ENCODE data around the gene PLEKHA5. TPM values are rescaled to one million over a fixed set of nuclear protein-coding genes. Genes with fewer than 3 reads are reported as not detected.
"Not testable (repeated sequence)": the region's sequence is repeated elsewhere in the genome, so short reads cannot be mapped to it uniquely, and the experiment has no call there.

Gene PLEKHA5
- total RNA-seq, 1 donor from 2014 or later = 60.8 TPM

- no peaks in the 10 kb centered on the region for H3K36me3 ChIP-seq
- TF ChIP-seq, protein P1, sequence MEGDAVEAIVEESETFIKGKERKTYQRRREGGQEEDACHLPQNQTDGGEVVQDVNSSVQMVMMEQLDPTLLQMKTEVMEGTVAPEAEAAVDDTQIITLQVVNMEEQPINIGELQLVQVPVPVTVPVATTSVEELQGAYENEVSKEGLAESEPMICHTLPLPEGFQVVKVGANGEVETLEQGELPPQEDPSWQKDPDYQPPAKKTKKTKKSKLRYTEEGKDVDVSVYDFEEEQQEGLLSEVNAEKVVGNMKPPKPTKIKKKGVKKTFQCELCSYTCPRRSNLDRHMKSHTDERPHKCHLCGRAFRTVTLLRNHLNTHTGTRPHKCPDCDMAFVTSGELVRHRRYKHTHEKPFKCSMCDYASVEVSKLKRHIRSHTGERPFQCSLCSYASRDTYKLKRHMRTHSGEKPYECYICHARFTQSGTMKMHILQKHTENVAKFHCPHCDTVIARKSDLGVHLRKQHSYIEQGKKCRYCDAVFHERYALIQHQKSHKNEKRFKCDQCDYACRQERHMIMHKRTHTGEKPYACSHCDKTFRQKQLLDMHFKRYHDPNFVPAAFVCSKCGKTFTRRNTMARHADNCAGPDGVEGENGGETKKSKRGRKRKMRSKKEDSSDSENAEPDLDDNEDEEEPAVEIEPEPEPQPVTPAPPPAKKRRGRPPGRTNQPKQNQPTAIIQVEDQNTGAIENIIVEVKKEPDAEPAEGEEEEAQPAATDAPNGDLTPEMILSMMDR (IDR thresholded peaks at IDR 0.05; ENCODE audit: borderline replicate concordance) = no peak
- no peak for DNase-seq
- intact Hi-C loops (cut with micrococcal nuclease) = no loop called here
- no peak overlapping the region for H3K27ac ChIP-seq (replicated peaks)
- H3K9me3 ChIP-seq (replicated peaks) = no peaks in the 10 kb centered on the region
- no peaks in the 10 kb centered on the region for H3K27me3 ChIP-seq (ENCODE audit: low read depth)
- no peak overlapping the region for H3K4me3 ChIP-seq
- H3K4me1 ChIP-seq = no peaks in the 10 kb centered on the region
Observed at GRCh38 chr12:19390051-19390598, 260.6 kb downstream of the PLEKHA5 start.

- H3K36me3 ChIP-seq; H3K27ac ChIP-seq (replicated peaks): not testable (repeated sequence)
Observed at GRCh38 chr12:19392644-19393043, 263.1 kb downstream of the PLEKHA5 start.

GRCh38 chr12:19394385-19394784 is 264.9 kb downstream of the PLEKHA5 start:
- Histone ChIP-seq H3K27me3 (ENCODE audit: low read depth) (no peaks in the 10 kb centered on the region), H3K4me1 (no peaks in the 10 kb centered on the region), H3K9me3 (replicated peaks) (no peaks in the 10 kb centered on the region), H3K36me3 (no peaks in the 10 kb centered on the region), H3K27ac (replicated peaks) (peak overlapping the region; percentile 35), H3K4me3 (no peak overlapping the region)
- intact Hi-C loops (cut with micrococcal nuclease) = no loop called here
- DNase-seq = no peak
- TF ChIP-seq, protein P1 (IDR thresholded peaks at IDR 0.05; ENCODE audit: borderline replicate concordance) = no peak

More at GRCh38 chr12:19392644-19393043, 263.1 kb downstream of the PLEKHA5 start:
- H3K27me3 ChIP-seq (ENCODE audit: low read depth); H3K4me1 ChIP-seq; H3K4me3 ChIP-seq; intact Hi-C loops (cut with micrococcal nuclease); H3K9me3 ChIP-seq (replicated peaks); DNase-seq: not testable (repeated sequence)

DNA sequence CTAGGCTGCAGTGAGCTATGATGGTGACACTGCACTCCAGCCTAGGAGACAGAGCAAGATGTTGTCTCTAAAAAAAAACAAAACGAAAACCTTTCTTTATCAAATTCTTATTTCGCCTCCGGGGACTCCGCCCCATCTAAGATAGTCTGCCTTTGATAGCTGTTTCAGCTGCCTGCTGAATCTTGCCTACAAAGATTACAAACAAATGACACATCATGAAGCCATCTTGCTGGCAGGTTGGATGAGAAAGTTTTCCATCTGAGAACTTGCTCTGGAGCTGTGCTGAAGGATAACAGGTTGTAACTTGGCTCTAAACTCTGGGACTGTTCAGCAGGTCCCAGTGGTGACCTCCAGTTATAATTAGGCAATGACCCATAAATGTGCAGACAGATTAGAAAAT is 268.0 kb downstream of the PLEKHA5 start:
- Histone ChIP-seq H3K27ac (replicated peaks) (no peak overlapping the region), H3K4me1 (peaks cover 2% of the 10 kb centered on the region), H3K27me3 (ENCODE audit: low read depth) (no peaks in the 10 kb centered on the region), H3K9me3 (replicated peaks) (no peaks in the 10 kb centered on the region), H3K36me3 (no peaks in the 10 kb centered on the region), H3K4me3 (no peak overlapping the region)
- intact Hi-C loops (cut with micrococcal nuclease) = no loop called here
- no peak for DNase-seq
- TF ChIP-seq, protein P1 (IDR thresholded peaks at IDR 0.05; ENCODE audit: borderline replicate concordance) = no peak

DNA sequence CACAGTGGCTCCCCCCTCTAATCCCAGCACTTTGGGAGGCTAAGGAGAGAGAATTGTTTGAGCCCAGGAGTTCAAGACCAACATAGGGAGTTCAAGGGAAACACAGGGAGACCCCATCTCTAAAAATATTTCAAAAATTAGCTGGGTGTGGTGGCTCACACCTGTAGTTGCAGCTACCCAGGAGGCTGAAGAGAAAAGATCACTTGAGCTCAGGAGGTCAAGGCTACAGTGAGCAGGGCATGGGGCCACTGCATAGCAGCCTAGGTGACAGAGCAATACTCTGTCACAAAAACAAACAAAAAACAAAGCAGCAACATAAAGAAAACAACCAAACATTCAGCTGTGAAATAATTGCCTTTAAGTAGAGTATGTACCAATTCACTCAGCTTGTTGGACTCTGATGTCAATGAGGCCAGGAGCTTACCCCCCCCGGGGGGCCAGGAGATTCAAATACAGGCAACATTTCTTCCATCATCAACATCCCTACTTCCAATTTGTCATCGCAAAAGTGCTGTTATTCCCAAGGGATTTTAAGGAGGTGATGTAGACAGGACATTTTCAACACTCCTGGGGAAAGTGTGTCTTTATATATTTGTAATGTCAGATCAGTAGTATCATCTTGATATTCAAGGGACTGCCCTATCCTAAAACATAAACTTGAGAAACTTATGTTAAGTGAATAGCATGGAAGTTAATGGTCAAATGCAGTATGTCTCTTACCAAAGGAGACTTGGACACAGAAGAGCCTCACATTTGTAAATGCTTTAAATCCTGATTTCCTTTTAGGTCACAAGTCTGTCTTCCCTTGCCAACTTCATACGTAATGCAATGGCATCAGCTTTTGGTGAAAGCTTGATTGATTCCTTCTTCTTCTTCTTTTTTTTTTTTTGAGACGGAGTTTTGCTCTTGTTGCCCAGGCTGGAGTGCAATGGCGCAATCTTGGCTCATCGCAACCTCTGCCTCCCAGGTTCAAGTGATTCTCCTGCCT is 269.1 kb downstream of the PLEKHA5 start:
- Histone ChIP-seq H3K9me3 (replicated peaks) (no peaks in the 10 kb centered on the region), H3K36me3 (no peaks in the 10 kb centered on the region), H3K27me3 (ENCODE audit: low read depth) (no peaks in the 10 kb centered on the region), H3K4me1 (peaks cover 10% of the 10 kb centered on the region), H3K4me3 (no peak overlapping the region), H3K27ac (replicated peaks) (peak overlapping the region; percentile 38)
- DNase-seq = no peak
- intact Hi-C loops (cut with micrococcal nuclease) = no loop called here
- TF ChIP-seq, protein P1 (IDR thresholded peaks at IDR 0.05; ENCODE audit: borderline replicate concordance) = no peak

DNA sequence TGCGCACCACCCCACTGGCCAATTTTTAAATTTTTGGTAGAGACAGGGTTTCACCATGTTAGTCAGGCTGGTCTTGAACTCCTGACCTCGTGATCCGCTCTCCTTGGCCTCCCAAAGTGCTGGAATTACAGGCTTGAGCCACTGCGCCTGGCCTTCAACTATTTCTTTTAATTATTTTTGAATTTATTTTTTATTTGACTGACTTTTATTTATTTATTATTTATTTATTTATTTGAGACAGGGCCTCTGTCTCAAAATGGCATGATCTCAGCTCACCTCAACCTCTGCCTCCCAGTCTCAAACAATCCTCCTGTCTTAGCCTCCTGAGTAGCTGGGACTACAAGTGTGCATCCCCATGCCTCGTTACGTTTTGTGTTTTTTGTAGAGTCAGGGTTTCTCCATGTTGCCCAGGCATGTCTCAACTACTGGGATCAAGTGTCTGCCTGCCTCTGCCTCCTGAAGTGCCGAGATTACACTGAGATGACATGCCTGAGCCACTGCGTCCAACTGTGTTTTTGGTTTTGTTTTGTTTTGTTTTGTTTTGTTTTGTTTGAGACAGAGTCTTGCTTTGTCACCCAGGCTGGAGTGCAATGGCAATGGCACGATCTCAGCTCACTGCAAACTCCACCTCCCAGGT is 271.2 kb downstream of the PLEKHA5 start:
- H3K36me3 ChIP-seq; intact Hi-C loops (cut with micrococcal nuclease); H3K27me3 ChIP-seq (ENCODE audit: low read depth); H3K27ac ChIP-seq (replicated peaks); H3K9me3 ChIP-seq (replicated peaks); H3K4me3 ChIP-seq; DNase-seq; H3K4me1 ChIP-seq: not testable (repeated sequence)
